Fibroblast of lung (primary cell): ENCODE results near the gene DTX3.
"Not testable (repeated sequence)": the region's sequence is repeated elsewhere in the genome, so short reads cannot be mapped to it uniquely, and the experiment has no call there.

Source experiments
- EZH2 ChIP-seq: IDR thresholded peaks from 2 replicates; pipeline ENCODE4 v1.5.1; 2012; ENCODE audit warnings: low read length, control low read depth, mild to moderate bottlenecking; ENCODE audit errors: missing control alignments
- TF ChIP-seq, protein P1 (sequence below), 2 donors: IDR thresholded peaks in 1 of 2; conservative IDR thresholded peaks in 1 of 2; 1 replicate in 1 of 2; 2 replicates in 1 of 2; pipeline ENCODE4 v1.5.1; 2011 to 2012; ENCODE audit warnings: low read length in 2 of 2, control low read depth in 1 of 2, inconsistent platforms in 1 of 2, low read depth in 1 of 2, mild to moderate bottlenecking in 1 of 2

DNA sequence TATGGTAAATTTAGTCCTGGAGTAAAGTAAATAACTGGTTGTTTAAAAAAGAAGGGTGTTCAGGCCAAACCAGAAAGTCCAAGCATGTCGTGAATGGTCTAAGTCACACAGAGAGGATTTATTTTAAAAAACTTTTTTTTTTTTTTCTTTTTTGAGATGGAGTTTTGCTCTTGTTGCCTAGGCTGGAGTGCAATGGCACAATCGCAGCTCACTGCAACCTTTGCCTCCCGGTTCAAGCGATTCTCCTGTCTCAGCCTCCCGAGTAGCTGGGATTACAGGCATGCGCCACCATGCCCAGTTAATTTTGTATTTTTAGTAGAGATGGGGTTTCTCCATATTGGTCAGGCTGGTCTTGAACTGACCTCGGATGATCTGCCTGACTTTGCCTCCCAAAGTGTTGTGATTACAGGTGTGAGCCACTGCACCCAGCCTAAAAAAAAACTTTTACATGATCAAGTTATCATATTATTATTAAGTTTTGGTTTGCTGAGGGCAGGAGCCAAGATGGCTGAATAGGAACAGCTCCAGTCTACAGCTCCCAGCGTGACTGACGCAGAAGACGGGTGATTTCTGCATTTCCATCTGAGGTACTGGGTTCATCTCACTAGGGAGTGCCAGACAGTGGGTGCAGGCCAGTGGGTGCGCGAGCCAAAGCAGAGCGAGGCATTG is 41.5 kb downstream of the DTX3 start:
- TF ChIP-seq, protein P1, sequence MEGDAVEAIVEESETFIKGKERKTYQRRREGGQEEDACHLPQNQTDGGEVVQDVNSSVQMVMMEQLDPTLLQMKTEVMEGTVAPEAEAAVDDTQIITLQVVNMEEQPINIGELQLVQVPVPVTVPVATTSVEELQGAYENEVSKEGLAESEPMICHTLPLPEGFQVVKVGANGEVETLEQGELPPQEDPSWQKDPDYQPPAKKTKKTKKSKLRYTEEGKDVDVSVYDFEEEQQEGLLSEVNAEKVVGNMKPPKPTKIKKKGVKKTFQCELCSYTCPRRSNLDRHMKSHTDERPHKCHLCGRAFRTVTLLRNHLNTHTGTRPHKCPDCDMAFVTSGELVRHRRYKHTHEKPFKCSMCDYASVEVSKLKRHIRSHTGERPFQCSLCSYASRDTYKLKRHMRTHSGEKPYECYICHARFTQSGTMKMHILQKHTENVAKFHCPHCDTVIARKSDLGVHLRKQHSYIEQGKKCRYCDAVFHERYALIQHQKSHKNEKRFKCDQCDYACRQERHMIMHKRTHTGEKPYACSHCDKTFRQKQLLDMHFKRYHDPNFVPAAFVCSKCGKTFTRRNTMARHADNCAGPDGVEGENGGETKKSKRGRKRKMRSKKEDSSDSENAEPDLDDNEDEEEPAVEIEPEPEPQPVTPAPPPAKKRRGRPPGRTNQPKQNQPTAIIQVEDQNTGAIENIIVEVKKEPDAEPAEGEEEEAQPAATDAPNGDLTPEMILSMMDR (conservative IDR thresholded peaks at IDR 0.05 in 1 of 2, IDR thresholded peaks at IDR 0.05 in 1 of 2; ENCODE audit: low read depth in 1 of 2, low read length in 2 of 2) = not testable (repeated sequence)
- TF ChIP-seq EZH2 = not testable (repeated sequence)
